ENCODE results near the gene CES4A. TPM values are rescaled to one million over a fixed set of nuclear protein-coding genes. Genes with fewer than 3 reads are reported as not detected.

CES4A gene
- total RNA-seq, 1 donor from 2014 or later = 1.2 TPM

DNA sequence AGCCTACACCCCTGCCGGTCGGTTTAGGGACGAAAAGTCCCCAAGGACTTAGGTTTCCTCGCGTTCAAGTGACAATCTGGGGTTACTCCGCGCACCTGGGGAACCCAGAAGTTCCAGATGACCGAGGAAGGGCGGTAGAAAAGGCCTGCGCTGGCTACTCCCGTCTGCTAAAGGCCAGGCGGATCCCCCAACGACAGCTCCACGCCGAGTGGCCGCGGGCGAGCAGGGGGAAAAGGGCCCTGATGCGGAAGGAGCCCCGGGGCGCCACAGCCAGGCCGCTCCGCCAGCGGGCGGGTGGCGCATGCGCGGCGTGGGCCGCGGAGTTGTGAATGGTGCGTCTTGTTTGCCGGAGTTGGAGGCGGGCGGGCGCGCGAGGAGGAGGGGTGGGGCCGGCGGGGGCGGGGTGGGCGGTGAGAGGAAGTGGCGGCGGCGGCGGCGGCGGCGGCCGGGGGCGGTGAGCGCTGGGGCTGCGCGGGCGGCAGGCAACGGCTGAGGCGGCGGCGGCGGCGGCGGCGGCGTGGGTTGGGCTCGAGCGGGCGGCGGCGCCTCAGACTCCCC is 40.4 kb downstream of the CES4A start, which contains the start of gene CBFB:
TSS of gene CBFB (plus strand) at position 454 of the 558 bp plus-strand sequence. CDS start 259 bp downstream, outside the sequence.
- Histone ChIP-seq H4K20me1 (ENCODE audit: insufficient read depth, low read length) (peaks cover 37% of the 10 kb centered on the region), H3K27me3 (ENCODE audit: insufficient read depth, low read length) (no peaks in the 10 kb centered on the region), H3K27ac (ENCODE audit: low read depth, low read length) (peak within 1 kb of the TSS; percentile 89), H3K4me1 (ENCODE audit: insufficient read depth, low read length) (peaks cover 26% of the 10 kb centered on the region), H3K4me3 (ENCODE audit: insufficient read depth, low read depth, low read length) (peak within 1 kb of the TSS; percentile 95), H3K36me3 (ENCODE audit: insufficient read depth, low read length) (peaks cover 10% of the 10 kb centered on the region), H3K79me2 (ENCODE audit: insufficient read depth, low read length) (peaks cover 50% of the 10 kb centered on the region), H3K4me2 (ENCODE audit: low read length) (peak within 1 kb of the TSS; percentile 95), H3K9me3 (ENCODE audit: insufficient read depth, low read depth, low read length) (no peaks in the 10 kb centered on the region), H3K9ac (ENCODE audit: low read length) (peak within 1 kb of the TSS; percentile 94), H2AFZ (ENCODE audit: low read depth, low read length) (peak within 1 kb of the TSS; percentile 86)
- TF ChIP-seq, protein P1, sequence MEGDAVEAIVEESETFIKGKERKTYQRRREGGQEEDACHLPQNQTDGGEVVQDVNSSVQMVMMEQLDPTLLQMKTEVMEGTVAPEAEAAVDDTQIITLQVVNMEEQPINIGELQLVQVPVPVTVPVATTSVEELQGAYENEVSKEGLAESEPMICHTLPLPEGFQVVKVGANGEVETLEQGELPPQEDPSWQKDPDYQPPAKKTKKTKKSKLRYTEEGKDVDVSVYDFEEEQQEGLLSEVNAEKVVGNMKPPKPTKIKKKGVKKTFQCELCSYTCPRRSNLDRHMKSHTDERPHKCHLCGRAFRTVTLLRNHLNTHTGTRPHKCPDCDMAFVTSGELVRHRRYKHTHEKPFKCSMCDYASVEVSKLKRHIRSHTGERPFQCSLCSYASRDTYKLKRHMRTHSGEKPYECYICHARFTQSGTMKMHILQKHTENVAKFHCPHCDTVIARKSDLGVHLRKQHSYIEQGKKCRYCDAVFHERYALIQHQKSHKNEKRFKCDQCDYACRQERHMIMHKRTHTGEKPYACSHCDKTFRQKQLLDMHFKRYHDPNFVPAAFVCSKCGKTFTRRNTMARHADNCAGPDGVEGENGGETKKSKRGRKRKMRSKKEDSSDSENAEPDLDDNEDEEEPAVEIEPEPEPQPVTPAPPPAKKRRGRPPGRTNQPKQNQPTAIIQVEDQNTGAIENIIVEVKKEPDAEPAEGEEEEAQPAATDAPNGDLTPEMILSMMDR (IDR thresholded peaks at IDR 0.05; ENCODE audit: insufficient read depth, low read depth, low read length) = no peak
- TF ChIP-seq EZH2 (IDR thresholded peaks at IDR 0.05; ENCODE audit: insufficient read depth, low read length) = no peak
- FAIRE-seq (no peak), DNase-seq (ENCODE audit: low read depth) (peak; percentile 78)
- no peaks in the 10 kb centered on the region for H3K27me3 Mint-ChIP-seq (ENCODE audit: low read depth, unreplicated experiment)
- H3K36me3 Mint-ChIP-seq (ENCODE audit: low read depth, unreplicated experiment) = no peaks in the 10 kb centered on the region
- H3K27ac Mint-ChIP-seq (ENCODE audit: unreplicated experiment) = peak within 1 kb of the TSS; percentile 87
- H3K9me3 Mint-ChIP-seq (ENCODE audit: unreplicated experiment) = no peaks in the 10 kb centered on the region
- H3K4me1 Mint-ChIP-seq (ENCODE audit: low read depth, unreplicated experiment) = peaks cover 26% of the 10 kb centered on the region
- H3K4me3 Mint-ChIP-seq (ENCODE audit: unreplicated experiment) = peak within 1 kb of the TSS; percentile 93

DNA sequence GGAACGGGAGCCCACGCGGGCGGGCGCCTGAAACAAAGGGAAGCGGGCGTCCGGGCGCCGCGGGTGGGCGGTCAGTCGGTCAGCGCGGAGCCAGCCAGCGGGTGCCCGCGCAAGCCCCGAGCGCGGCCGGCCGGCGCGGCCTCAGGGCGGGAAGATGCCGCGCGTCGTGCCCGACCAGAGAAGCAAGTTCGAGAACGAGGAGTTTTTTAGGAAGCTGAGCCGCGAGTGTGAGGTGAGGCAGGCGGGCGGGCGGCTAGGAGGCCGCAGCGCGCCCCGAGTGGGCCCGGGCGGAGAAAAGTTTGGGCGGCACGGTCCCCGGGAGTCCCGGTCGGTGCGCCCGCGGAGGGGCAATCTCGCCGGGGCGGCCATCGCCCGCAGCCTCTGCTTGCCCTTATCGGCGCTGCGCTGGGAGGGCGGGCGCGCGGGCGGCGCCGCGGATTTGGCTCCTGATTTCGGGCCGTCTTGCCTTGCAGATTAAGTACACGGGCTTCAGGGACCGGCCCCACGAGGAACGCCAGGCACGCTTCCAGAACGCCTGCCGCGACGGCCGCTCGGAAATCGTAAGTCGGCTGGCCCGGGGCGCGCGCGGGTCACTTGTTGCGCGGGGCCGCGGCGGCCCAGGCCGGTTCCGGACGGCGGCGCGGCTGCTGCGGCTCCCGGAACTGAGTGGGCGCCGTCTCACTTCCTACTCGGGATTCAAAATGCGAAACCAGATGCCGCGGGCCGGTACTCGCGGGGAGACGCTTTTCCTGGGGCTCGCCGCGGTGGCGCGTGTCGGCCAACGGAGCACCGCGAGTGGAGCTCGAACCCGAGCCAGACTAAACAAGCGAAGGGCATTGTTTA is 41.1 kb downstream of the CES4A start:
- peaks cover 23% of the 10 kb centered on the region for H3K4me1 Mint-ChIP-seq (ENCODE audit: low read depth, unreplicated experiment)
- Histone ChIP-seq H3K36me3 (ENCODE audit: insufficient read depth, low read length) (peaks cover 10% of the 10 kb centered on the region), H3K4me2 (ENCODE audit: low read length) (peak overlapping the region; percentile 95), H3K79me2 (ENCODE audit: insufficient read depth, low read length) (peaks cover 57% of the 10 kb centered on the region), H3K4me1 (ENCODE audit: insufficient read depth, low read length) (peaks cover 26% of the 10 kb centered on the region), H3K4me3 (ENCODE audit: insufficient read depth, low read depth, low read length) (peak overlapping the region; percentile 95), H3K9ac (ENCODE audit: low read length) (peak overlapping the region; percentile 94), H3K27me3 (ENCODE audit: insufficient read depth, low read length) (no peaks in the 10 kb centered on the region), H3K9me3 (ENCODE audit: insufficient read depth, low read depth, low read length) (no peaks in the 10 kb centered on the region), H3K27ac (ENCODE audit: low read depth, low read length) (peak overlapping the region; percentile 89), H2AFZ (ENCODE audit: low read depth, low read length) (peak overlapping the region; percentile 83), H4K20me1 (ENCODE audit: insufficient read depth, low read length) (peaks cover 44% of the 10 kb centered on the region)
- H3K36me3 Mint-ChIP-seq (ENCODE audit: low read depth, unreplicated experiment) = peaks cover under 1% of the 10 kb centered on the region
- peak; percentile 36 for DNase-seq (ENCODE audit: low read depth)
- H3K4me3 Mint-ChIP-seq (ENCODE audit: unreplicated experiment) = peak overlapping the region; percentile 93
- H3K9me3 Mint-ChIP-seq (ENCODE audit: unreplicated experiment) = no peaks in the 10 kb centered on the region
- no peak for TF ChIP-seq EZH2 (IDR thresholded peaks at IDR 0.05; ENCODE audit: insufficient read depth, low read length)
- TF ChIP-seq, protein P1 (IDR thresholded peaks at IDR 0.05; ENCODE audit: insufficient read depth, low read depth, low read length) = no peak
- no peak for FAIRE-seq
- peak overlapping the region; percentile 83 for H3K27ac Mint-ChIP-seq (ENCODE audit: unreplicated experiment)
- H3K27me3 Mint-ChIP-seq (ENCODE audit: low read depth, unreplicated experiment) = no peaks in the 10 kb centered on the region

Data from astrocyte (in vitro differentiated cells and primary cell).